D721Med (cell line): Measurements from ENCODE around the gene SAMMSON.

ENCODE experiments used
- DNase-seq: peaks from one replicate; pipeline ENCODE4 v3.0.0; 2011; ENCODE audit warnings: low spot score; ENCODE audit not compliant: insufficient read length
- FAIRE-seq: peaks from 2 replicates; lab custom pipeline; 2011; peaks lifted over from hg19 to GRCh38; lab: Jason Lieb, UNC
- CTCF ChIP-seq: IDR thresholded peaks from 2 replicates; pipeline ENCODE4 v1.5.1; 2012; ENCODE audit warnings: mild to moderate bottlenecking, control low read depth; ENCODE audit not compliant: insufficient read depth; ENCODE audit errors: missing control alignments

The SAMMSON gene

GRCh38 chr3:70006089-70006488 is 6.6 kb downstream of the SAMMSON start:
- no peak for TF ChIP-seq CTCF
- FAIRE-seq, result no peak
- DNase-seq, result no peak

GRCh38 chr3:70010346-70010745 is 10.8 kb downstream of the SAMMSON start:
- DNase-seq (no peak), FAIRE-seq (no peak)
- no peak for TF ChIP-seq CTCF

DNA sequence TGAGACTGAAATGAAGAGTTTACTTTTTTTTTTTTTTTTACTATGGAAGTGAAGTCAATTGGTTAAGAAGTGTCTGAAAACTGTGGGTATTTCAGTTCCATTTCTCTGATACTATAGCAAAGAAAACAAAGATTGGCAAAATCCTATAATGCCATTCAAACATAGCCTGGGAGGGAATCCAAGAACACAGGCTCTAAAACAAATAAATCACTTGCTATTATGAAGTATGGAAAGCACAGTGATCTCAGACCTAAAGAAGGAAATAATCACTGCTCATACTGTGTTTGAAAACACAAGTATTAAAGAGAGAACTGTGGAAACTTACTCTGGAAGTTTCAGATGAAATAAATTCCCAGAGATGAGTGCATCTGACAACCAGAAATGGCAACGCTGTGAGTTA is 12.0 kb downstream of the SAMMSON start:
- no peak for FAIRE-seq
- no peak for DNase-seq

GRCh38 chr3:70020906-70021660 is 21.6 kb downstream of the SAMMSON start:
- no peak for TF ChIP-seq CTCF
- FAIRE-seq (no peak), DNase-seq (no peak)

More for the DNA sequence above, 12.0 kb downstream of the SAMMSON start:
- TF ChIP-seq CTCF, result no peak

GRCh38 chr3:70028361-70028760 is 28.8 kb downstream of the SAMMSON start:
- DNase-seq (no peak), FAIRE-seq (no peak)
- no peak for TF ChIP-seq CTCF

DNA sequence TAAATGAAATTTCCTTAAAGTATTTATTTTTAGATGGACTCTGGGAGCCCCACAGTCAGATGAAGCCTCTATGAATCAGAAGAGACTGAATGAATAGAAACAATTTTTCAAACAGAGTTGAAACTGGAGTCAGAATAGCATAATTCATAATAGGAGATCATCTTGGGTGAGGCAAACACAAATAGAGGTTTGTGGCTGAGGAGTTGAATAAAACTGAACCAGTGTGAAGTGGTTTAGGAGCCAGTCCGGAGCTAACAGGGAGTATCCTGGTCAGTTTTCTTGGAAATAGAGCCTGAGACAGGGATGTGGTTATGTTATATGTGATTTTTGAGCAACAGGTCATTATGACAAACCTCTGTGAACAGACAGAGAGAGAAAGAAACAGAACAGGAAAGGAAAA is 39.2 kb downstream of the SAMMSON start:
- TF ChIP-seq CTCF, result no peak
- FAIRE-seq (no peak), DNase-seq (no peak)

GRCh38 chr3:70040386-70040785 is 40.9 kb downstream of the SAMMSON start:
- TF ChIP-seq CTCF, result no peak
- DNase-seq, result no peak
- no peak for FAIRE-seq
